ENCODE measurements around the gene ANKRD63. TPM values are rescaled to one million over a fixed set of nuclear protein-coding genes. Genes with fewer than 3 reads are reported as not detected.

Gene ANKRD63
- total and polyA plus RNA-seq, 8 donors, result 0.37 TPM; not detected in 7

GRCh38 chr15:40241269-40242212 lies 41.3 kb downstream of the ANKRD63 start:
- Histone ChIP-seq H3K27me3 (peaks cover 0 to 33% (median 7%) of the 10 kb centered on the region in 3 donors), H3K36me3 (no peaks in the 10 kb centered on the region), H3K4me1 (peaks cover 10 to 19% (median 13%) of the 10 kb centered on the region in 4 donors), H3K9me3 (no peaks in the 10 kb centered on the region), H3K4me3 (no peak overlapping the region), H3K27ac (no peak overlapping the region)
- peak in 1 of 2 donors; percentile 15 for DNase-seq
- intact Hi-C loops (cut with DNase I; ENCODE audit: low total_unique reads), result no loop called here
- TF ChIP-seq POLR2A (IDR thresholded peaks at IDR 0.05) (no peak), POLR2AphosphoS5 (IDR thresholded peaks at IDR 0.05) (no peak), EP300 (IDR thresholded peaks at IDR 0.05) (no peak), CTCF (IDR thresholded peaks at IDR 0.05) (no peak)
- 84 to 95% (median 90%) methylated on average over 7 to 14 of the region's 14 CpGs for WGBS, 5 donors

GRCh38 chr15:40240619-40241221 lies 42.1 kb downstream of the ANKRD63 start:
- 82 to 90% (median 88%) methylated on average over 10 of the region's 10 CpGs for WGBS, 5 donors
- Histone ChIP-seq H3K4me1 (peaks cover 10 to 19% (median 13%) of the 10 kb centered on the region in 4 donors), H3K27ac (no peak overlapping the region), H3K4me3 (no peak overlapping the region), H3K27me3 (peaks cover 0 to 33% (median 7%) of the 10 kb centered on the region in 3 donors), H3K36me3 (no peaks in the 10 kb centered on the region), H3K9me3 (no peaks in the 10 kb centered on the region)
- intact Hi-C loops (cut with DNase I; ENCODE audit: low total_unique reads), result no loop called here
- TF ChIP-seq POLR2AphosphoS5 (IDR thresholded peaks at IDR 0.05), result no peak
- TF ChIP-seq CTCF (IDR thresholded peaks at IDR 0.05), result no peak
- TF ChIP-seq EP300 (IDR thresholded peaks at IDR 0.05), result no peak
- TF ChIP-seq POLR2A (IDR thresholded peaks at IDR 0.05), result no peak
- peak in 1 of 2 donors; percentile 24 for DNase-seq

DNA sequence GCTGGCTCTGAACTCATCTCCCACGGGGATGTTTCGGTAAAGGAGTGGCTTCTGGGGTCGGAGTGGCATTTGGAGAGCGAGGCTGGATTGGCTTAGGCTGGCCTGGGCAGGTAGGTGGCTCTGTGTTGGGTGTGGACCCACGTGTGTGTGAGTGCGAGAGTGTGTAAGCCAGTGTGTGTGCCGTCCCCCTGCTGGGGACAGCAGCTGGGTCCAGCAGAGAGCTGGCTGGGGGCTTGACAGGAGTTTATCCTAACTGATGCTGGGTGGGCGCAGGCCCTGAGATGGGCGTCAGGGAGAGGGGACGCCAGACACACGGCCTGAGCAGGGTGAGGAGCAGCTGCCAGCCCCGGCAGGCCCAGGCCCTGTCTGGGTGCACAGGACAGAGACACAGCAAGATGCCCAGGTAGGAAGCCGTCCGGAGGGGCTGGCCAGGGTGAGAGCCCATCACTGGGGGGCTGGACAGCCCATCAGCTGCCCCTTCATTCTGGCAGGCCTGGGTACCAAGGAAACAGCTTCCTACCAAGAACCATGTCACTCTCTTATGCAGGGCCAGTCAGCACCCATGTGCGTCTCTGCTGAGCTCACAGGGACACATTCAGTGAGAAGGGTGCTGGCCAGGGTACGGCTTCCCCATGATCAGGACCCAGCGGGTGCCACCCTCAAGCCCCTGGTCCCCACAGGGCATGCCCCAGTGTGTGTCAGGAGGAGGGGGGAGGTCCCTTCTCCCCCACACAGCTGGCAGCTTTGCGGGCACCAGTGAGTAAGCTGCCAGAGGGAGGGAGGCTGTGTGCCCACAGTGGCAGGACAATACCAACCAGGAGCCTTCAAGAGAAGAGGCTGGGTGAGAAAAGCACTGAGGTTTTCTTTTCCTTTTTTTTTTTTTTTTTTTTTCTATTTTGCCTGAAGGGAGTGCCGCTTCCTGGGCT lies 42.9 kb downstream of the ANKRD63 start:
- Histone ChIP-seq H3K36me3 (no peaks in the 10 kb centered on the region), H3K4me3 (peak overlapping the region in 1 of 4 donors; percentile 39), H3K27me3 (peaks cover 0 to 33% (median 7%) of the 10 kb centered on the region in 3 donors), H3K4me1 (peaks cover 10 to 21% (median 13%) of the 10 kb centered on the region in 4 donors), H3K27ac (peak overlapping the region in 1 of 5 donors; percentile 48), H3K9me3 (no peaks in the 10 kb centered on the region)
- WGBS, 5 donors, result 79 to 83% (median 81%) methylated on average over 14 to 19 of the region's 19 CpGs
- DNase-seq, result peak in 1 of 2 donors; percentile 22
- TF ChIP-seq EP300 (IDR thresholded peaks at IDR 0.05), result no peak
- no peak for TF ChIP-seq POLR2A (IDR thresholded peaks at IDR 0.05)
- intact Hi-C loops (cut with DNase I; ENCODE audit: low total_unique reads), result no loop called here

- peak overlapping the region in 2 of 5 donors; percentile 30 to 48 for H3K27ac ChIP-seq
- no peaks in the 10 kb centered on the region for H3K36me3 ChIP-seq
- peak overlapping the region; percentile 34 to 46 (median 38) for H3K4me3 ChIP-seq
- TF ChIP-seq POLR2AphosphoS5 (IDR thresholded peaks at IDR 0.05), result no peak
- no peak for TF ChIP-seq CTCF (IDR thresholded peaks at IDR 0.05)
- no peak for TF ChIP-seq POLR2A (IDR thresholded peaks at IDR 0.05)
- TF ChIP-seq EP300 (IDR thresholded peaks at IDR 0.05), result no peak
- peaks cover 0 to 33% (median 7%) of the 10 kb centered on the region in 3 donors for H3K27me3 ChIP-seq
- WGBS, 5 donors, result 23 to 49% (median 36%) methylated on average over 4 to 5 of the region's 5 CpGs
- DNase-seq, result no peak
- no peaks in the 10 kb centered on the region for H3K9me3 ChIP-seq
- H3K4me1 ChIP-seq, result peaks cover 10 to 26% (median 13%) of the 10 kb centered on the region in 4 donors
- intact Hi-C loops (cut with DNase I; ENCODE audit: low total_unique reads), result no loop called here
Observed at GRCh38 chr15:40239404-40239692, 43.5 kb downstream of the ANKRD63 start.
